ENCODE data around the gene DEPP1.

DEPP1 gene

DNA sequence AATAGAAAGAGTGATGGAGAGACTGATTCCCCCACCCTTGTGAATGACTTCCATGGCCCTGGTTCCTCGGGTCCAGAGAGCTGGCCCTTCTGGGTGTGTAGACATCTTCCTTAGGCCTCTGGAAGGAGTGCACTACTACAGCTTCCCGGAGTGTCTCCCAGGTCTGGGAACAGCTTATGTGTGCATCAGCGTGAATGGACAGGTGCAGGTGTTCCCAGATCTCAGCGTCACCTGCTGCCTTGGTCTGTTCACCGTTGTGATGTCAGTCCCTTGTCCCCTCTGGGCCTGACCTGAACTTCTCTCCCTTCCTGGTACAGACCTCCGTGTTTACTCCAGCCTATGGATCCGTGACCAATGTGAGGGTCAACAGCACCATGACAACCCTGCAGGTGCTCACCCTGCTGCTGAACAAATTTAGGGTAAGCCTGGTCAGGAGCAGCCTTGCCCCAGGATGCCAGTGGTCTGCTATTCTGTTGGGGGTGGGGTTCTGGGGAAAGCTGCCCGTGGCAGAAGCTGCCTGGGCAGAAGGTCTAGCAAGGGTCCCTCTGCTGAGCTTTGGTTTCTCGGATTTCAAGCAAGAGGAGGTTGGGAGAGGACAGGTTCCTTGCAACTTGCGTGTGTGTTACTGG, 10.5 kb upstream of the DEPP1 start:
- TF ChIP-seq CTCF (IDR thresholded peaks at IDR 0.05; ENCODE audit: insufficient read depth, low read length, poor library complexity, severe bottlenecking): no peak
- Histone ChIP-seq H3K4me3 (replicated peaks; ENCODE audit: low read depth, low read length) (no peak overlapping the region), H3K36me3 (ENCODE audit: control insufficient read depth, insufficient read depth, low read length) (peaks cover 33% of the 10 kb centered on the region), H3K27me3 (replicated peaks; ENCODE audit: control insufficient read depth, insufficient read depth, low read length) (no peaks in the 10 kb centered on the region)
- no peak for DNase-seq (ENCODE audit: extremely low read depth, insufficient read length)

DNA sequence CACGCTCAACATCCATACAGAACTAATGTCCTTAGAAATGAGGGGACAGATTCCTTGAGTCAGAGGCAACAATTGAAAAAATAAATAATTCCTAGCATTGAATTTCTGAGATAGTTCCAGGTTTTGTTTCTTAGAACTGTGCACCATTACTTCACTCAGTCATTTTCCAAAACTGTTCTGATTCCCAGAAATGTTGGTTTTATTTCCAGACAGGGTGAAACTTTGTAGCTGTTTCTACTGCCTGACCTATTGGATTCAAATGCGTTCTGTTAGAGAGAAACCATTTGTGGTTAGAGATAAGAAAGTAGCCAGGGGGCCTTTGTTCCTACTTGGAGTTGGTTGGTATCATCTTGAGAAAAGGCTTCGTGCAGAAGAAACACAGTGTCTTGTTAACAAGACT, 8.1 kb upstream of the DEPP1 start:
- H3K27me3 ChIP-seq (replicated peaks; ENCODE audit: control insufficient read depth, insufficient read depth, low read length): no peaks in the 10 kb centered on the region
- TF ChIP-seq CTCF (IDR thresholded peaks at IDR 0.05; ENCODE audit: insufficient read depth, low read length, poor library complexity, severe bottlenecking): no peak
- H3K36me3 ChIP-seq (ENCODE audit: control insufficient read depth, insufficient read depth, low read length): peaks cover 23% of the 10 kb centered on the region
- H3K4me3 ChIP-seq (replicated peaks; ENCODE audit: low read depth, low read length): no peak overlapping the region
- no peak for DNase-seq (ENCODE audit: extremely low read depth, insufficient read length)

GRCh38 chr10:44986179-44986578, 7.6 kb upstream of the DEPP1 start:
- Histone ChIP-seq H3K27me3 (replicated peaks; ENCODE audit: control insufficient read depth, insufficient read depth, low read length) (no peaks in the 10 kb centered on the region), H3K4me3 (replicated peaks; ENCODE audit: low read depth, low read length) (no peak overlapping the region), H3K36me3 (ENCODE audit: control insufficient read depth, insufficient read depth, low read length) (peaks cover 20% of the 10 kb centered on the region)
- no peak for TF ChIP-seq CTCF (IDR thresholded peaks at IDR 0.05; ENCODE audit: insufficient read depth, low read length, poor library complexity, severe bottlenecking)
- DNase-seq (ENCODE audit: extremely low read depth, insufficient read length): no peak

GRCh38 chr10:44985175-44985681, 6.6 kb upstream of the DEPP1 start:
- no peak for DNase-seq (ENCODE audit: extremely low read depth, insufficient read length)
- no peak for TF ChIP-seq CTCF (IDR thresholded peaks at IDR 0.05; ENCODE audit: insufficient read depth, low read length, poor library complexity, severe bottlenecking)
- Histone ChIP-seq H3K36me3 (ENCODE audit: control insufficient read depth, insufficient read depth, low read length) (peaks cover 19% of the 10 kb centered on the region), H3K27me3 (replicated peaks; ENCODE audit: control insufficient read depth, insufficient read depth, low read length) (no peaks in the 10 kb centered on the region), H3K4me3 (replicated peaks; ENCODE audit: low read depth, low read length) (no peak overlapping the region)

DNA sequence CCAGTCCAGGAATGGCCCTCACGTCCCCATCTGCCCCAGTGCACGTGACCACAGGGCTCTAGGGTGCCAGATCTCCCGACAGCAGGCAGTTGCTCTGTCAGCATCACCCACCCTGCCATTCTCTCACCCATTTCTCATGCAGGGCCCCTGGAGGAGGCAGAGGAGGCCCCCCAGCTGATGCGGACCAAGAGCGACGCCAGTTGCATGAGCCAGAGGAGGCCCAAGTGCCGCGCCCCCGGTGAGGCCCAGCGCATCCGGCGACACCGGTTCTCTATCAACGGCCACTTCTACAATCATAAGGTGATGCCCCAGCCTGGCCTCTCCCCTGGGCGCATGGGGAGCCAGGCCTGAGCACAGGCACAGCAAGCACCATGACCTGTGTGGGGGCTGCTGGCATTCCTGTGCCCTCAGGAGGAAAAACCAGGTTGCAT, 6.1 kb upstream of the DEPP1 start:
- no peak for TF ChIP-seq CTCF (IDR thresholded peaks at IDR 0.05; ENCODE audit: insufficient read depth, low read length, poor library complexity, severe bottlenecking)
- no peak for DNase-seq (ENCODE audit: extremely low read depth, insufficient read length)
- no peak overlapping the region for H3K4me3 ChIP-seq (replicated peaks; ENCODE audit: low read depth, low read length)
- no peaks in the 10 kb centered on the region for H3K27me3 ChIP-seq (replicated peaks; ENCODE audit: control insufficient read depth, insufficient read depth, low read length)
- H3K36me3 ChIP-seq (ENCODE audit: control insufficient read depth, insufficient read depth, low read length): peaks cover 19% of the 10 kb centered on the region

GRCh38 chr10:44983895-44984278, 5.3 kb upstream of the DEPP1 start:
- peaks cover 13% of the 10 kb centered on the region for H3K36me3 ChIP-seq (ENCODE audit: control insufficient read depth, insufficient read depth, low read length)
- DNase-seq (ENCODE audit: extremely low read depth, insufficient read length): no peak
- TF ChIP-seq CTCF (IDR thresholded peaks at IDR 0.05; ENCODE audit: insufficient read depth, low read length, poor library complexity, severe bottlenecking): no peak
- no peaks in the 10 kb centered on the region for H3K27me3 ChIP-seq (replicated peaks; ENCODE audit: control insufficient read depth, insufficient read depth, low read length)
- no peak overlapping the region for H3K4me3 ChIP-seq (replicated peaks; ENCODE audit: low read depth, low read length)

Measured in GM06990 (cell line).